Ecto neural progenitor cell (in vitro differentiated cells): ENCODE results near the gene ARHGEF25.
"Not testable (repeated sequence)": the region's sequence is repeated elsewhere in the genome, so short reads cannot be mapped to it uniquely, and the experiment has no call there.

Experiments used
- DNase-seq: peaks from one replicate; pipeline ENCODE4 v3.0.0-alpha.2; 2018; ENCODE audit warnings: low spot score

Gene ARHGEF25

DNA sequence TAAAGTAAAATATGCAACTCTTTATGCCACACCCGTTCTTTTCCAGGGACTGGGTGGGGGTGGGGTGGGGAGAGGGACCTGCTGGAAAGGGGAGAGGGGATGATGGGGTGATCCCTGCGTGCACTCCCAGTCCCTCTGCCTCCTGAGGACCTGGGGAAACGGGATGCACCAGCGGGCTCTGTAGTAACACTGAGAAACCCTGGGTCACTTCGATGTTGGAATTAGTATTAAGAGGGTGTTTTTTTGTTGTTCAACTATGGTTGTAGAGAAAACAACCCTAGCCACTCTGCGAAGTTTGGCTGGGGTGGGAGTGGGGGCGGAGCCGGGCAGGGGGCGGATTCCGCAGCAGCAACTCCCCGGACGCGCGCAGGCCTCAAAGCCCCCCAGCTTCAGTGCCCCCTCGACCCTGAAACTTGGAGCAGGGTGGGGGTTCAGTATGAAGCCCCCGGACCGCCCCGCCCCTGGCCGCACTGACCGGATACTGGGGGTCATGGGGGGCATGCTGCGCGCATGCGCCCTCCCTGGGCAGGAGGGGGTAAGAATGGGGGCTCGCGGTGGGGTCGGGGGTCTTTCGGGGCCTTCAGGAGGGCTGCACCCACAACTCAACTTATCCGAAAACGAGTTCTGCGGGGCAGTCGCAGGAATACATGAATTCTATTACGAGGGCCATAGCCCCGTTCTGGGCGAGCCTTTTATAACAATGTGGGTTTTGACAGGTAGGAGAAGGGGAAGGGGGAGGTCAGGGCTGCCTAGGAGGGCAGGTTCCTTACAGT is 1.3 kb upstream of the ARHGEF25 start:
- no peak for DNase-seq

DNA sequence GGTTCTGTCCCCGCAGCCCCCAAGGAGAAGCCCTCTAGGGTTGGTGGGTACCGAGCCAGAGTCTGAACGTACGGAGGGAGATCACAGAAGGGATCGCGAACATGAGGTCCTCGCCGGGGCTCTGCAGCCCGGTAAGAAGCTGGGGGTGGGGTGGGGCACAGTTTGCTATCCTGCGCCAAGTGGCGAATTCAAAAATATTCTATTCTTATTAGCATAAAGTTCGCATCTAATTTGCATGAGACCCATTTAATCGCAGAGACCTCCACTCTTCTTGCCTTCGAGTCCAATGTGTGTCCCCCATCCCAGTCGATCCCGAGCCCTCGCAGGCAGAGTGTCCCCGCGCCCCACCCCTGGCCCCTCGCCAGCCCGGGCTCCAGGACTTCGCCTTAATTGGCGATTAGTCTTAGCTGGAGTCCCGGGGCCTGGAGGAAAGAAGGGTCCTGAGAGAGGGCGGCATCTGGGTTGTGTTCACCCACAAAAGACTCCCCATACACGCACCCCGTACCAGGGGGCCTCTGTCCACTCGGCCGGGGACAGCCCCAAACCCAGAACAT is 604 bp upstream of the ARHGEF25 start:
- DNase-seq = no peak

DNA sequence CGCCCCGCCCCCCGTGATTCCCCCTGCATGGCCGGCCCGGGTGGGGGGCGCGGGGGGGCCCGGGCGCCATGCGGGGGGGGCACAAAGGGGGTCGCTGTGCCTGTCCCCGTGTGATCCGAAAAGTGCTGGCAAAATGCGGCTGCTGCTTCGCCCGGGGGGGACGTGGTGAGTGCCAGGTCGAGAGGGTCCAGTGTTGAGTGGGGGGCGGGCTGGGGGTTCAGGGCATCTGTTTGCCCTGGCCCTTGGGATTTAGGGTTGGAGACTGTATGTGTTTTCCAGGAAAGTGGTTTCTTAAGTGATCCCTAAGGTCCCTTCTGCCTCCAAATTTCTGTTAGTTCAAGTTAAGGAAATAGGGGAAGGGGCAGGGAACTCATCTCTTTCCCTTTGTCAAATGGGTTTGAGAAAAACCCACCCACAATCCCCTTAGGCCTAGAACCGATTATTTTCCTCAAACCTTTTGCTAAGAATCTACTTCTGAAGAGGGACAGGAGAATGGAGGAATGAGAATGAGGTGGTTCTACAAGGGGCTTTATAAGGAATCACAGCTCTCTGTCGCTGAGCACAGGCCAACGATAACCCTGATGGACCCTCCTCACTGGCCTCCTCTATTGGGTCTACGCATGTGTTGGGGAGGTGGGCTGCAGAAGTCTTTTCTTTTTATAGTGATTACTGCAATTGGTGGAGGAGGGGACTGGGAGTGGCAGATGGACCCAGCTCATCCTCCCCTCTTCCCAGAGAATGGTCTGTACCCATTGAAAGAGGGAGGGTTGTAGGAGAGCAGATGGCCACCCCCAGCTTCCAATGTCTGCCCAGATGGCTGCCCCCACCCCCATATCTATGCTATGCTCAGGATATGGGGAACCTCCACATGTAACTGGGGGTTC is 834 bp downstream of the ARHGEF25 start:
- no peak for DNase-seq

DNA sequence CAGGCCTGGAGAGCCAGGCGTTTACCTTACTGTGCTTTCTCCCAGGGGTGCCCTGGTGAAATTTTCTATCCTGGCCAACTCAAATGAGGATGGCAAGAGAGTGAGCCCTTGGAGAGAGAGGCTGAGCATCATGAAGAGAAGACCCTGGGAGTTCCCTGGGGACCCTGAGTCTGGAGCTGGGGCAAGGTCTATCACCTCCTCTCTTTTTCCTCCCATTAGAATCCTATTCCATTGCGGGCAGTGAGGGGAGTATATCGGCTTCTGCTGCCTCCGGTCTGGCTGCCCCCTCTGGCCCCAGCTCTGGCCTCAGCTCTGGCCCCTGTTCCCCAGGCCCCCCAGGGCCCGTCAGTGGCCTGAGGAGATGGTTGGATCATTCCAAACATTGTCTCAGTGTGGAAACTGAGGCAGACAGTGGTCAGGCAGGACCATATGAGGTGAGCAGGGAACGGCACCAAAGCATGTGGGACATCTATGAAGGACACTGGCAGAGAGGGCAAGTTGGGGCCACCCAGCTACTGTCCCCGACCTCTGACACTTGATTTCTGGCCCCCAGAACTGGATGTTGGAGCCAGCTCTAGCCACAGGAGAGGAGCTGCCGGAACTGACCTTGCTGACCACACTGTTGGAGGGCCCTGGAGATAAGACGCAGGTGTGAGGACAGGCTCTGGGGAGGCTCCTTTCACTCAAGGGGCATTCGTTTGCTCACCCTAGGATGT is 1.6 kb downstream of the ARHGEF25 start:
- DNase-seq = no peak

DNA sequence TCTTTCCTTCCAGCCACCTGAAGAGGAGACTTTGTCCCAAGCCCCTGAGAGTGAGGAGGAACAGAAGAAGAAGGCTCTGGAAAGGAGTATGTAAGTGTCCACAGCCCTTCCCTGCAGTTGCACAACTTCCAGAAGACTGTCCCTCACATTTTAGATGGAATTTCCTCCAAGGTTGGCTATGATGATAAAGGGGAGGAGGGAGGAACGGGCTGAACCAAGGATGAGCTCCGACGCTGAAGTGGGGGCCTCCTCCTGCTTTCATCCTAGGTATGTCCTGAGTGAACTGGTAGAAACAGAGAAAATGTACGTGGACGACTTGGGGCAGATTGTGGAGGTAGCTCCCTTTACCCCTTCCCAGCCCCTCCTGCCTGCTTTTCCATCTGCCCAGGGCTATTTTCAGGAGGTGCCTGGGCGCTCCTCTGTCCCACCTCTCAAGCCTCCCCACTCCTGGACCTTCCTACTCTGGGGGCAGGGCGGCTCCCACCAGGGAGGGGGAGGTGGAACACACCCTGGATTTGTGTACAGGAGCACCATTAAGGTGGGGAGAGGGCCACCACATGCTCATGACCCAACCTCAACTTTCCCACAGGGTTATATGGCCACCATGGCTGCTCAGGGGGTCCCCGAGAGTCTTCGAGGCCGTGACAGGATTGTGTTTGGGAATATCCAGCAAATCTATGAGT is 2.3 kb downstream of the ARHGEF25 start:
- DNase-seq = no peak

DNA sequence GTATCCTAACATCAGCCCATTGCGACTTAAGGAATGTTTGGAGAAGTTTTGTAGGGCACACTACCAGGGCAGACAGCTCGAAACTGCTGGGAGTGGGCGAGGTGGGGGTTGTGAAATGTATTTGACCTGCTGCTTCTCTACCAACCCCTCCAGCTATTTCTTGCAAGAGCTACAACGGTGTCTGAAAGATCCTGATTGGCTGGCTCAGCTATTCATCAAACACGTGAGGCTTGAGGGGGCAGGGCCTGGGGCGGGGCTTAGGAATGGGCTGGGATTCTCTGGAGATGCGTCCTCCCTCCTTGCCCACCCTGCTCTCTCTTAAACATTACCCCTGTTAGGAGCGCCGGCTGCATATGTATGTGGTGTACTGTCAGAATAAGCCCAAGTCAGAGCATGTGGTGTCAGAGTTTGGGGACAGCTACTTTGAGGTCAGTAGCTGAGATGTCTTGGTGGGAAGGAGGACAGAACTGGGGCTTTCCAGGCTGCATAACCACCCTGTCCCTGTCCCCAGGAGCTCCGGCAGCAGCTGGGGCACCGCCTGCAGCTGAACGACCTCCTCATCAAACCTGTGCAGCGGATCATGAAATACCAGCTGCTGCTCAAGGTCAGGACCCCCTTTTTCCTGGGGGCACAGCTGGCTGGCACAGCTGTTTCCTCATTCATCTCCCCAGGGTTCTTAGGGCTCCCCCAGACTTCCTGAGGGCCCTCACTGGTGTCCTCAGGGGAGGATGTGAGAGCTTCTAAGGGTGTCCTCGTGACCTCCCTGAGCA is 3.1 kb downstream of the ARHGEF25 start:
- no peak for DNase-seq

DNA sequence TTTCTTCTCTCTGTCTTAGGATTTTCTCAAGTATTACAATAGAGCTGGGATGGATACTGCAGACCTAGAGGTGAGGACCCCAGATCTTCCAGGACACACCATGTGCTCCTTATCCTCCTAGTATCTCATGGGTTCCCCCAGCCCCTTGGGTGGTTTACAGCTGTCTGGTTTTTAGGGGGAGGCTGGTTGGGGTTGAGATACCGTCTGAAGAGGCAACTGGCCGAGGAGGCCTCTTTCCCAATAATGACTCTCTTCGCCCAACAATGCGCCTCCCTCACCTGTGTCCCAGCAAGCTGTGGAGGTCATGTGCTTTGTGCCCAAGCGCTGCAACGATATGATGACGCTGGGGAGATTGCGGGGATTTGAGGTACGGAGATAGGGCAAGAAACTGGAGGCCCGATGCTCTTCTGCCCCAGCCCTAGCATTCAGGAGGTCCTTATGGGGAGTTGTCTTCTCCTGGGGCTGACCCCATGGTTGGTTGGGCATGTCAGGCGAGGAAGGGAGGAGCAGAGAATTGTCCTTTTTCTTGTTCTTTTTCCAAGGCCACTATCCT is 3.8 kb downstream of the ARHGEF25 start:
- DNase-seq = no peak

DNA sequence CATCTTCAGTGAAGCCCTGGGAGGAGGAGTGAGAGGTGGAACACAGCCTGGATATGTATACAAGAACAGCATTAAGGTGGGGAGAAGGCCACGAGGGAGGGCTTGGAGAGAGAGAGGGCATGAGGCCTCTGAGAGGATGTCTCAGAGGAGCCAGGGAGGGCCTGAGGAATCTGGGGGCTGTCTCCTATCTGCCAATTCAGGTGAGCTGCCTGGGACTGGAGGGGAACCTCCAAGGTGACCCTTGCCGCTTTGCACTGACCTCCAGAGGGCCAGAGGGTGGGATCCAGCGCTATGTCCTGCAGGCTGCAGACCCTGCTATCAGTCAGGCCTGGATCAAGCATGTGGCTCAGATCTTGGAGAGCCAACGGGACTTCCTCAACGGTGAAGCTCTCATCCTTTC is 4.4 kb downstream of the ARHGEF25 start:
- DNase-seq = no peak

DNA sequence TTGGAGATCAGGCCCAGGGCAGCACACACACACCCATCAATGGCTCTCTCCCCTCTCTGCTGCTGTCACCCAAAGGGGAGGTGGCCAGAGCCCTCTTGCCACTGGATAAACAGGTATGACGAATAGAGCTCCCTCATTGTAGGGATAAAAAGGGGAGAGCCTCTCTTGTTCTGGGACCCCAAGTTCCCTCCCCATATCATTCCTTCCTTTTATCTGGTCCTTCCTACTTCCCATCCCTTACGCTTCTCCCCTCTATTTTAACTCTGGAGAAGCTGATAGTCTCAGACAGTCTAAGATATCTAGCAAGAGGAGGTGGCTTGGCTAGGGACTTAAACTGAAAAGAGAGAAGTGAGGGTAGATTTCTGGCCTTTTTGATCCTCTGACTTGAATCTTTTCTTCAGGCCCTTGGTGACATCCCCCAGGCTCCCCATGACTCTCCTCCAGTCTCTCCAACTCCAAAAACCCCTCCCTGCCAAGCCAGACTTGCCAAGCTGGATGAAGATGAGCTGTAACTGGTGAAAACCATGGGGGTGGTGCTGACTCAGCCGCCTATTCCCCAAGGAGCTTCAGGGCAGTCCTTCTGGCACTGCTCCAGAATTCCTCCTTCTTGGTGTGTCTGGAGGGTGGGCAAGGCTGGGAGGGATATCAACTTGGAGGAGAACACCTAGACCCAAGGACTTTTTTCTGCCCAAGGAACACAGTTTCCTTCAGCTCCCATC is 5.3 kb downstream of the ARHGEF25 start:
- DNase-seq = no peak

DNA sequence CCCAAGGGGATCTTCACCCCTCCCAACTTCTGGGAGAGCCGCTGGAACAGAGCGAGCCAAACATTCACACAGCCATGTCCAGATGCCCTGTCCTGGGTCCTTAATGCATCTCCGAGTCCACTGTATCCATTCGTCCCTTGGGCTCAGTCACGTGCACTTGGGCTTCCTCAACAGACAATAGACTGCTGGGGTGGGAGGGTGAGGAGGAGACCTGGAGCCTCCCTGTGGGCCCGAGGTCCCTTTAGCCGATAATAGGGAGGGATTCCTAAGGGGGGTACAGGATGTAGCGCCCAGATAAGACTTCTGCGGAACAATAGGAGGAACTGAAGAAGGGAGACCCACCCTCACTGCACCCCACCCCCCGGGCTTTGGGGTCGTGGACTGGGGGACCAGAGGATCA is 6.7 kb downstream of the ARHGEF25 start:
- no peak for DNase-seq

DNA sequence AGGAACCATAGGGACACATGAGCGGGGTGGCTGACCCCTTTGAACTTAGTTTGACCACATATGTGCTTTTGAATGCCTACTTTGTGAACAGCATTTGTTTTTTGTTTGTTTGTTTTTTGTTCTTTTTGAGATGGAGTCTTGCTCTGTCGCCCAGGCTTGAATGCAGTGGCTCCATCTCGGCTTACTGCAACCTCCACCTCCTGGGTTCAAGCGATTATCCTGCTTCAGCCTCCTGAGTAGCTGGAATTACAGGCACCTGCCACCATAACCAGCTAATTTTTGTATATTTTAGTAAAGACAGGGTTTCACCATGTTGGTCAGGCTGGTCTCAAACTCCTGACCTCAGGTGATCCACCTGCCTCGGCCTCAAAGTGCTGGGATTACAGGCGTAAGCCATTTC is 7.2 kb downstream of the ARHGEF25 start:
- not testable (repeated sequence) for DNase-seq

DNA sequence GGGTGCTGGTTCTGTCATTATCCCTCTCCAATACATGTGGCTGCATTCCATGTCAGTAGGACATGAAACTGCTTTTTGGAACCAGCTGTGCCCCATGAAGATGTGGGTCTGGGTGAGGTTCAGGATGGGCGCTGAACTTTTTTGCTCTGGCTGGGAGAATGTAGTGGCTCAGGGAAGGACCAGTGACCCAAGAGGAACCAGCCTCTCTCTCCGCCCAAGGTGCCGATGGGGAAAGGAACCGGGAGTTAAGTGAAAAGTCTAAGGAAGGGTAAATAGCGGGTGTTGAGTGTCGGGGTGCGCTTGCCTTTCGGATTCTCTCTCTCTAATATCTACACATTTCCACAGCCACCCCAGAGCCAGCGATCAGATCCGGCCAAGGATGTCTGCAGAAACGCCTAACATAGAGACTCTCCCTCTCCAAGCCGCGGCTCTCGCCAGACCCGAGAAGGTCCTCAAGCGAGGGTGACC is 7.8 kb downstream of the ARHGEF25 start:
- no peak for DNase-seq

DNA sequence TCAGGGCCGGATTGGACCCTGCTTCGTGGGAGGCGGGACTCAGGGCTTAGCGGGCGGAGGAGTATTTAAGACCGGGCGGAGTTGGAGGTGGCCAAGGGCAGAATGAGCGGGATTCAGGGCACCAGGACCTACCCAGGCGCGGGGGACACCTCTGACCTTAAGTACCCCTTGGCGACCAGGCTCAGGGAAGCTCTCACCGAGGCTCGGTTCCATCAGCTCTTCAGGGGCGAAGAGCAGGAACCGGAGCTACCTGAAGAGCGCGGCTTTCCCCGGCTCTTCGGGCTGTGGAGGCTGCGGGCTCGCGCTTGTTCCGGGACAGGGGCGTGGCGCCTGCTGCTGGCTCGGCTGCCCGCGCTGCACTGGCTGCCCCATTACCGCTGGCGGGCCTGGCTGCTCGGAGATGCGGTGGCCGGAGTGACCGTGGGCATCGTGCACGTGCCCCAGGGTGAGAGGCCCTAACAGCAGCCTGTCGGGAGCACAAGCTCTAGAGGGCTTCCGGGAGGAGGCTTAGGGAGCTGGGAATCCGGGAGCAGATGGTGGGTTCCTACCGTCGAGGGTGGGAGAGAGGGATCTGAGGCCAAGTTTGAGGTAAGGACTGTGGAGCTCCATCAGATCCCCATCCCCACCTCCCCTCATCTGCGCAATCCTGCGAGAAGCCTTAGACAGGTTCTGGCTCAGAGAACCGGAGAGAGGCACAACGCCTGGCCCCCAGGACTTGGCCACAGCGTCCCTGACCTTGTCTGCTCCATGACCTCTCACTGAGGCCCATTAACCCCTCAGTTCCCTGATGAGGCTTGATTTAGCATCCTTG is 8.4 kb downstream of the ARHGEF25 start:
- peak; percentile 79 for DNase-seq

DNA sequence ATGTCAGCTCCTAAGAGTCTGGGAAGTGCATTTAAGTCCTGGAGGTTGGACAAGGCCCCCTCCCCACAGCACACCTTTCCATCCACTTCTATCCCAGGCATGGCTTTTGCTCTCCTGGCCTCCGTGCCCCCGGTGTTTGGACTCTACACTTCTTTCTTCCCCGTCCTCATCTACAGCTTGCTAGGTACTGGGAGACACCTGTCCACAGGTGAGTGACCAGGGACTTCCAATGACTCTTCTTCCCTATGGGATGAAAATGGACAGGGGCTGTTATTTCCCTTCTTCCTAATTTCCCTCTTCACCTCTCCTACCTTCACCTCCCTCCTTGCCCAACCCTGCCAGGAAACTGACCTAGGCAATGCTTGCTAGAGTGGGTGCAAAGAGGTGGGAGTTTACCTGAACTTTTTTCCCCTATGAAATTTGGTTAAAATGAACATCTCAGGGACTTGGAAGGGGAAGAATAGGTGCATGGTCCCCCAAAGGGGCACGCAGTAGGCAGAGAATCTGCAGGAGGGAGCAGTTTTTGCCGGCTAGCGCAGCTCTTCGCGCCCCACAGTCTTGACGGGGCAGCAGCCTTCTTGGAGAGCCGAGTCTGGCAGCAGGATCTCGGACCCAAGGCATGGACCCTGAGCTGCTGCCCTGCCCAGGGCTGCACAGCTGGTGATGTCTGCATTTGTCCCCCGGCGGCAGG is 9.2 kb downstream of the ARHGEF25 start:
- no peak for DNase-seq

DNA sequence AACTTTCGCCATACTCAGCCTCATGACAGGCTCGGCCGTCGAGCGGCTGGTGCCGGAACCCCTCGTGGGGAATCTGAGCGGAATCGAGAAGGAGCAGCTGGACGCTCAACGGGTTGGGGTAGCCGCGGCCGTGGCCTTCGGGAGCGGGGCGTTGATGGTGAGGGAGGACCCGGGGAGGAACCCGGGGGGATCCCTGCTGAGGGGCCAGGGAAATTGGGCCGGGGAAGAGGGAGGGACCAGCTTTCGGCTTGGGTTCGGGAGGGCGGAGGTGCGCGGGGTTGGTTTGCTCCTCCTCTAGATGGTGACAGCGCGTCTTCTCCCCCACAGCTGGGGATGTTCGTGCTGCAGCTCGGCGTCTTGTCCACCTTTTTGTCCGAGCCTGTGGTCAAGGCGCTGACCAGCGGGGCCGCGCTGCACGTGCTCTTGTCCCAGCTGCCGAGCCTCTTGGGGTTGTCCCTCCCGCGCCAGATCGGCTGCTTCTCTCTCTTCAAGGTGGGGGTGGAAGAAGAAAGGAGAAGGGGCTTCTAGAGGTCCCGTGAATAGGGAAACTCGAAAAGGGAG is 9.8 kb downstream of the ARHGEF25 start:
- peak; percentile 68 for DNase-seq

DNA sequence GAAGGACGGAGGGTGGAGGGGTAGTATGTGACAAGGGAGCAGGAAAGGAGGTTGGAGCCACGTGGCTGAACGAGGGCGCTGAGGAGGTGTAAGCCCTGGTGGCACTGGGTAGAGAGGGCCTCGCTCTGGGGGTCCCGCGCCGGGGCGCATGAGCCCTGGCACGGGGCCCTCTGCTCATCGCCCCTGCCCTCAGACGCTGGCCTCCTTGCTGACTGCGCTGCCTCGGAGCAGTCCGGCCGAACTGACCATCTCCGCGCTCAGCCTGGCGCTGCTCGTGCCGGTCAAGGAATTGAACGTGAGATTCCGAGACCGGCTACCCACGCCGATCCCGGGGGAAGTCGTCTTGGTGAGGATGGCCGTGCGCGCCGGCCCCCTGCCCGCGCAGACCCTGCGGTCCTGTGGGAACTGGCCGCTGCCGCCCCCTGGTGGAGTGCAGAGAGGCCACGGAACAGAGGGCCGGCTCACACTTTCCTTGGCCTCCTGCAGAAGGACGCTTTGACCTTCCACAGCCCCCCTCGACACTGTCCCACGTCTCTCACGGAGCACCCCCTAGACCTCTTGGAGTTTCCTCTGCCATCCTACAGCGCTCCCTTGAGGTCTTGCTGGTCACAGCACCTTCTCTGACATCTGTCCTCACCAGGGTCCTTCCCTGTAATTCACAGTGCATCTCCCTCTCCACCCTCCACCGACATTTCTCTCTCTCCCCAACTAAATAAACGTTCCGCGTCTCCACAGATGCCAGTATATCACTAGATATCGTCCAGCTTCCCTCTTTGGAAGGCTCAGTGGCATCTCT is 10.5 kb downstream of the ARHGEF25 start:
- peak; percentile 90 for DNase-seq
